Gastrocnemius medialis (tissue), 4 donors: Measurements from ENCODE around the gene PRKAR1A. TPM values are rescaled to one million over a fixed set of nuclear protein-coding genes. Genes with fewer than 3 reads are reported as not detected.

Source experiments
- ATAC-seq, 2 donors: fragments of 150-250 bp; one replicate each; pipeline ENCODE4 v1.9.1; 2016
- DNase-seq, 2 donors: peaks; one replicate each; pipeline ENCODE4 v3.0.0-alpha.2; 2019
- H3K27ac ChIP-seq, 4 donors: fragments of 200-600 bp; sonication (generic); 1 replicate in 1 of 4; 2 replicates in 3 of 4; pipeline ENCODE4 v1.5.1; 2016 to 2018; ENCODE audit warnings: mild to moderate bottlenecking in 2 of 4, moderate library complexity in 1 of 4
- H3K27me3 ChIP-seq, 3 donors: fragments of 200-600 bp; sonication (generic) in 2 of 3; 1 replicate in 1 of 3; 2 replicates in 2 of 3; pipeline versions ENCODE4 v1.5.1 to v1.6.0; 2016 to 2019; ENCODE audit warnings: mild to moderate bottlenecking in 1 of 3, moderate library complexity in 1 of 3
- H3K36me3 ChIP-seq, 2 donors: fragments of 200-600 bp; sonication (generic) in 1 of 2; one replicate each; pipeline ENCODE4 v1.5.1; 2017 to 2018
- H3K4me1 ChIP-seq, 2 donors: fragments of 200-600 bp; sonication (generic) in 1 of 2; one replicate each; pipeline ENCODE4 v1.5.1; 2016 to 2017; ENCODE audit warnings: mild to moderate bottlenecking in 2 of 2
- H3K4me3 ChIP-seq, 4 donors: fragments of 200-600 bp; sonication (generic) in 3 of 4; 1 replicate in 1 of 4; 2 replicates in 3 of 4; pipeline ENCODE4 v1.5.1; 2016 to 2019; ENCODE audit warnings: mild to moderate bottlenecking in 2 of 4
- H3K9me3 ChIP-seq, 3 donors: fragments of 200-600 bp; sonication (generic) in 2 of 3; 1 replicate in 1 of 3; 2 replicates in 2 of 3; pipeline ENCODE4 v1.5.1; 2016 to 2019
- POLR2A ChIP-seq, 2 donors: fragments of 450-650 bp; IDR thresholded peaks; one replicate each; pipeline ENCODE4 v1.6.1; 2017; ENCODE audit warnings: antibody characterized with exemption in 2 of 2, mild to moderate bottlenecking in 2 of 2, moderate library complexity in 2 of 2
- in situ Hi-C, 4 donors: fragments of 200-750 bp; cut with MboI; loops; one replicate each; pipeline versions ENCODE4 v1.15.0 to v1.8.0; 2017; ENCODE audit warnings: low sequenced_read_pairs in 4 of 4
- intact Hi-C: fragments of 100-400 bp; cut with DNase I; formaldehyde crosslinking; loops from one replicate; pipeline ENCODE4 v1.15.1; 2023; ENCODE audit warnings: low total_unique reads
- total RNA-seq, 4 donors: library from RNA; depleted of rRNA; stranded (reverse); fragments of >200 nt; gene quantifications; one replicate each; pipeline versions ENCODE4 v1.1.0 to v1.2.3, GENCODE V29; 2016
- TF ChIP-seq, protein P1 (sequence below), 5 experiments: fragments of 450-650 bp in 3 of 5; fragments of 200-600 bp in 2 of 5; sonication (generic) in 2 of 5; IDR thresholded peaks in 4 of 5; conservative IDR thresholded peaks in 1 of 5; 1 replicate in 4 of 5; 2 replicates in 1 of 5; pipeline ENCODE4 v1.5.1; 2016 to 2019; ENCODE audit warnings: antibody characterized with exemption in 5 of 5, mild to moderate bottlenecking in 3 of 5, moderate library complexity in 3 of 5

Gene PRKAR1A
- total RNA-seq, 4 donors from 2014 or later, result 271 to 656 (median 557) TPM

DNA sequence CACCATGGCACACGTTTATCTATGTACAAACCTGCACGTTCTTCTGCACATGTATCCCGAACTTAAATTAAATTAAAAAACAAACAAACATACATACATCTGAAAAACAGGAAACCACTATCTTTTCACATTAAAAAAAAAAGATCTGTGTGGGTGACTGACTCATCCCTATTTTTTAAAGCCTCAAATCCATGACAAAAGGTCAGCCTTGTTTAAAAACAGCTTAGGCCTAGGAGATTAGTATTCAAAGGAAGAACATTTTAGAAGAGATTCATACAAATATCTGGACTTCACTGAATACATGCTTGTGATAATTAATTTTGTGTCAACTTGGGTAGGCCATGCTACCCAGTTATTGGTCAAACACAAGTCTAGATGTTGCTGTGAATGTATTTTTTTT, 4.7 kb upstream of the PRKAR1A start:
- in situ Hi-C loops, result loop anchor here in 1 of 4 donors (10.0 kb wide), 1 partner anchor 63 kb away; no protein-coding TSS in a partner anchor
- no peak for TF ChIP-seq POLR2A (IDR thresholded peaks at IDR 0.05)
- TF ChIP-seq, protein P1, sequence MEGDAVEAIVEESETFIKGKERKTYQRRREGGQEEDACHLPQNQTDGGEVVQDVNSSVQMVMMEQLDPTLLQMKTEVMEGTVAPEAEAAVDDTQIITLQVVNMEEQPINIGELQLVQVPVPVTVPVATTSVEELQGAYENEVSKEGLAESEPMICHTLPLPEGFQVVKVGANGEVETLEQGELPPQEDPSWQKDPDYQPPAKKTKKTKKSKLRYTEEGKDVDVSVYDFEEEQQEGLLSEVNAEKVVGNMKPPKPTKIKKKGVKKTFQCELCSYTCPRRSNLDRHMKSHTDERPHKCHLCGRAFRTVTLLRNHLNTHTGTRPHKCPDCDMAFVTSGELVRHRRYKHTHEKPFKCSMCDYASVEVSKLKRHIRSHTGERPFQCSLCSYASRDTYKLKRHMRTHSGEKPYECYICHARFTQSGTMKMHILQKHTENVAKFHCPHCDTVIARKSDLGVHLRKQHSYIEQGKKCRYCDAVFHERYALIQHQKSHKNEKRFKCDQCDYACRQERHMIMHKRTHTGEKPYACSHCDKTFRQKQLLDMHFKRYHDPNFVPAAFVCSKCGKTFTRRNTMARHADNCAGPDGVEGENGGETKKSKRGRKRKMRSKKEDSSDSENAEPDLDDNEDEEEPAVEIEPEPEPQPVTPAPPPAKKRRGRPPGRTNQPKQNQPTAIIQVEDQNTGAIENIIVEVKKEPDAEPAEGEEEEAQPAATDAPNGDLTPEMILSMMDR (IDR thresholded peaks at IDR 0.05 in 4 of 5, conservative IDR thresholded peaks at IDR 0.05 in 1 of 5), result no peak
- intact Hi-C loops, result no loop called here

DNA sequence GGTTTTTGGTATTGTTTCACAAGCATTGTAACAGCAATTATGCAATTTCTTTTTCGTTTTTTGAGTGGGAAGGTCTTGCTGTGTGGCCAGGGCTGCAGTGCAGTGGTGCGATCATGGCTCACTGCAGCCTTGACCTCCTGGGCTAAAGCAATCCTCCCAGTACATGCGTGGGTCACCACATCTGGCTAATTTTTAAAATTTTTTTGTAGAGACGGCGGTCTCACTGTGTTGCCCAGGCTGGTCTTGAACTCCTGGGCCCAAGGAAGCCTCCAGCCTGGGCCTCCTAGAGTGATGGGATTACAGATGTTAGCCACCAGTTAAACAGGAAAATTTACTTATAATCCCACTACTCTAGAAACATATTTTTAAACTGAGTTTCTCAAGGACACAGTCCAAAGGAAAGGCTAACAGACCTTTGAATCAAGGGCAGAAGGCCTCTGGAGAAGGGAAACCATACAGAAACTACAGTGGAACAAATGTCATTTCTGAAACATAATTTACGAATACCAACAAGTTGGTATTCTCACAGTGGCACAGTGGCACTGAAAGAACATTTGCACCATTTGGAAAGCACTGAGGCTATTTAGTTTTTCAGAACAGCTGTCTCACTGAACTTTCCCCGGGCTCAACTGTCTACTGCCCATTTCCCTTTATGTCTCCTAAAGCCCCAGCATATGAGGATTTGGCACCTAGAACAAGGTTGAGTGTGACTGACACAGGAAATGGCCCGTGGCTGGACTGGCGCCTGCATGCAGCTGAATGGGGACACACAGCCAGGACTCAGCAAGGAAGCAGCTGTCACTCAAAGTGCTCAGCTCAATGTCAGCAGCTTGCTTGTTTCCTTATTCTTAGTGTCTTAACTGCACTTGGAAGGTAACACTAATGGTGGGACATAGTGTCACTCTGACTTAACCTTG, 2.8 kb upstream of the PRKAR1A start:
- Histone ChIP-seq H3K4me3 (no peak overlapping the region), H3K27me3 (no peaks in the 10 kb centered on the region), H3K4me1 (peaks cover 23 to 26% of the 10 kb centered on the region in 2 donors), H3K9me3 (no peaks in the 10 kb centered on the region), H3K36me3 (no peaks in the 10 kb centered on the region), H3K27ac (peak overlapping the region; percentile 94 to 99 (median 96))
- peak; percentile 53 to 67 for ATAC-seq
- intact Hi-C loops, result loop anchor here (2.0 to 10.0 kb wide), 3 partner anchors 35 to 1465 kb away; partner anchors contain the start of genes AMZ2 and CACNG1
- in situ Hi-C loops, result loop anchor here in 2 of 4 donors (10.0 kb wide), 2 partner anchors 55 to 65 kb away; partner anchors contain the start of gene WIPI1 (in 1 of the 2)
- DNase-seq, result peak; percentile 91
- peak; percentile 27 to 75 for TF ChIP-seq POLR2A (IDR thresholded peaks at IDR 0.05)
- TF ChIP-seq, protein P1 (IDR thresholded peaks at IDR 0.05 in 4 of 5, conservative IDR thresholded peaks at IDR 0.05 in 1 of 5), result no peak

More for the DNA sequence above, 4.7 kb upstream of the PRKAR1A start:
- Histone ChIP-seq H3K4me1 (peaks cover 15 to 24% of the 10 kb centered on the region in 2 donors), H3K27ac (no peak overlapping the region), H3K36me3 (no peaks in the 10 kb centered on the region), H3K9me3 (no peaks in the 10 kb centered on the region), H3K27me3 (no peaks in the 10 kb centered on the region), H3K4me3 (no peak overlapping the region)
- no peak for DNase-seq
- no peak for ATAC-seq

DNA sequence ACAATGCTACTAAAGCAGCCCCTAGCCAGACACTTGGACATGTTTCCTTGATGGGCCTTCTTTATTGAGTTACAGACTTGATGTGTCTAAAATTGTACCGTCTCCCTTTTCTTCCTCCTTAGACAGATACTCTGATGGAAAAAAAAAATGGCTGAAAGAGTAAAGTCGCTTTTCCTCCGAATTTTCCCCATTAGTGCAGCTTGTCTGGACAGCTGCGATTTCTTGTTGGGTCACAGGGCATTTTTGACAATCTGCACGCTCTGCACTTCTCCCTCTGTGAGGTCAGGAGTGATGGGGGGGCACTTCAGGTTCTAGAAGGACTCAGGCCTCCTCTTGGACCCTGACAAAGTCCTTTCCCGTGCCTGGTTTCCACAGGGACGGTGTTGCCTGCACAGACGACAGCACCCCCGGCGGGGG, 968 bp upstream of the PRKAR1A start:
- Histone ChIP-seq H3K9me3 (no peaks in the 10 kb centered on the region), H3K36me3 (peaks cover 0 to 10% of the 10 kb centered on the region in 2 donors), H3K4me1 (peaks cover 40 to 45% of the 10 kb centered on the region in 2 donors), H3K27ac (peak overlapping the region; percentile 94 to 99 (median 96)), H3K27me3 (no peaks in the 10 kb centered on the region), H3K4me3 (peak overlapping the region; percentile 78 to 89 (median 84))
- intact Hi-C loops (loop anchor here (5.0 to 10.0 kb wide), 2 partner anchors 264 to 1466 kb away; partner anchors contain the start of genes AMZ2 and CACNG1), in situ Hi-C loops (loop anchor here in 1 of 4 donors (10.0 kb wide), 1 partner anchor 56 kb away; the partner anchor contains the start of gene WIPI1)
- no peak for ATAC-seq
- DNase-seq, result no peak
- TF ChIP-seq, protein P1 (IDR thresholded peaks at IDR 0.05 in 4 of 5, conservative IDR thresholded peaks at IDR 0.05 in 1 of 5), result peak in 1 of 5 experiments; percentile 50
- TF ChIP-seq POLR2A (IDR thresholded peaks at IDR 0.05), result no peak

DNA sequence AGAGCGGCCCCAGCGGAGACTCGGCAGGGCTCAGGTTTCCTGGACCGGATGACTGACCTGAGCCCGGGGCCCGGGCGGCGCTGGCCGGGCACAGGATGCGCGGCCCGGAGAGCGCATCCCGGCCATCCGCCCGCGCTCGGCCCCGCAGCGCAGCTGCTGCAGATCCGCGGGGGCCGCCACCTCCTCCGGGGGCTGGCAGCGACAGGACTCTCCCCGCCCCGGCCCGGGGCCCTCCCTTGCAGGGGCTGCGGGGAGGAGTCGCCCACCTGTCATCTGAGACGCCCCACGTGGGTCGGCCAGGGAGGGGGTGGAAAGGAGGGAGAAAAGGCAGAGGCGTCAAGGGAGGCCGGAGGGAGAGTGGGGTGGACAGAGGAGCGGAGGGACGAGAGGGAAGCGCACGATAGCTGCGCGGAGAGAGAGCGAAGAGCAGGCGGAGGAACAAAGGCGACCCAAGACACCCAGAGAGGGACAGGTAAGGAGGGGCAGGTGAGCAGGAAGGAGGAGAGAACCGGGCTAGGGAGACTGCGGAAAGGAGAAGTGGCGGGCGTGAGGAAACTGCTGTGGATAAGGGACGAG, 471 bp upstream of the PRKAR1A start:
- peak overlapping the region; percentile 94 to 99 (median 96) for H3K27ac ChIP-seq
- H3K27me3 ChIP-seq, result no peaks in the 10 kb centered on the region
- peak; percentile 74 to 83 for DNase-seq
- intact Hi-C loops, result loop anchor here (1.0 to 10.0 kb wide), 5 partner anchors 55 to 1467 kb away; partner anchors contain the start of genes AMZ2, CACNG1 and WIPI1
- ATAC-seq, result peak; percentile 29 to 55
- peaks cover 44 to 50% of the 10 kb centered on the region in 2 donors for H3K4me1 ChIP-seq
- TF ChIP-seq, protein P1 (IDR thresholded peaks at IDR 0.05 in 4 of 5, conservative IDR thresholded peaks at IDR 0.05 in 1 of 5), result peak in 3 of 5 experiments; percentile 26 to 50 (median 30)
- peak; percentile 68 for TF ChIP-seq POLR2A (IDR thresholded peaks at IDR 0.05)
- no peaks in the 10 kb centered on the region for H3K9me3 ChIP-seq
- in situ Hi-C loops, result loop anchor here in 1 of 4 donors (10.0 kb wide), 1 partner anchor 57 kb away; the partner anchor contains the start of gene WIPI1
- peaks cover 0 to 10% of the 10 kb centered on the region in 2 donors for H3K36me3 ChIP-seq
- peak overlapping the region; percentile 78 to 89 (median 84) for H3K4me3 ChIP-seq
